ENCODE data around the gene RAD23B.

Gene RAD23B

DNA sequence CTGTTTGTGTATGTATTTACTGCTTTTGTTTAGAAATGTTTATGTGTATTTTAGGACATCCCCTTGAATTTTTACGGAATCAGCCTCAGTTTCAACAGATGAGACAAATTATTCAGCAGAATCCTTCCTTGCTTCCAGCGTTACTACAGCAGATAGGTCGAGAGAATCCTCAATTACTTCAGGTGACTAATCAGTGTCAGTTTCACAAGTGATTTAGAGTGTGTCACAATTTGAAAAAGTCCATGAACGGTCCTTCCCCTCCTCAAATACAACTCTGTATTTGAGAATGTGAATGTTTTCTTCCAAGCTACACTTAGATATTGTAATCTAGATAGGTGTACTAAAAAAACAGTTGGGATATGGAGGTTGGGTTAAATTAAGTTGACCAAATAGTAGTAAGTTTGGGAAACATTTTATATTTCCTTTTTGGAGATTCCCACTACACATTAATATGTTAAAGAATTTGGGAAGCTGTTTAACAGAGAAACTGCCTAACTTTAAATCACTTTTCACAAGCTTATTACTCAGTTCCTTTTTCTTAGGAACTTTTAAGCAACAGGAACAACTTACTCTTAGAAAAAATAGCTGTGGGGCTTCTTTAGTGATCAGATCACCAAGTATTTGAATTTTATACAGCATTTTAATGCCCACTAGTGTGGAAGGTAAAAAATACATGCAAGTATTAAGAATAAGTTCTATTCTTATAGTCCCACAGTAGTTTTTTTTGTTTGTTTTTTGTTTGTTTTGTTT, 40.9 kb downstream of the RAD23B start:
- no peak overlapping the region for H3K4me3 ChIP-seq (ENCODE audit: low read length)
- TF ChIP-seq ZNF274 (IDR thresholded peaks at IDR 0.05; ENCODE audit: low read depth, low read length): no peak

DNA sequence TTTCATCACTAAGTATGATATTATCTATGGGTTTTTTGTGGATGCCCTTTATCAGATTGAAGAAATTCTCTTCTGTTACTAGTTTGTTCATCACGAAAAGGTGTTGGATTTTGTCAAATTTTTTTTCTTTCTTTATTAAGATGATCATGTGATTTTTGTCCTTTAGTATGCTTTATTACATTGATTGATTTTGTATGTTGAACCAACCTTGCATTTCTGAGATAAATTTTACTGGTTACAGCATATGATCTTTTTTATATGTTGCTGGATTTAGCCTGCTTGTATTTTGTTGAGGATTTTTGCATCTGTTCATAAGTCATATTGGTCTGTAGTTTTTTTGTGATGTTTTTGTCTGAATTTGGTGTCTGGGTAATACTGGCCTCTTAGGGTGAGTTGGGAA, 42.8 kb downstream of the RAD23B start:
- TF ChIP-seq ZNF274 (IDR thresholded peaks at IDR 0.05; ENCODE audit: low read depth, low read length): no peak
- no peak overlapping the region for H3K4me3 ChIP-seq (ENCODE audit: low read length)

DNA sequence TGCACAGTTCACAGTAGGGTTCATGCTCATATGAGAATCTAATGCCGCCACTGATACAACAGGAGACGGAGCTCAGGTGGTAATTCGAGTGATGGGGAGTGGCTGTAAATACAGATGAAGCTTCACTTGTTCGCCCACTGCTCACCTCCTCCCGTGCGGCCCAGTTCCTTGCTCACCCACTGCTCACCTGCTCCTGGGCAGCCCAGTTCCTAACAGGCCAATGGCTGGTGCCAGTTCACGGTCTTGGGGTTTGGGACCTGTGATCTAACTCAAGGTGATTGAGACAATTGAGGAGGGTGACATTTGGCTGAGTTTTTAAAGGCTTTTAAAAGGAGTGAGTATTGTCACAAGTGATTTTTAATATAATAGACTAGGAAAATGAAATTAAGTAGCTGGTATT, 45.4 kb downstream of the RAD23B start:
- no peak for TF ChIP-seq ZNF274 (IDR thresholded peaks at IDR 0.05; ENCODE audit: low read depth, low read length)
- H3K4me3 ChIP-seq (ENCODE audit: low read length): no peak overlapping the region

GRCh38 chr9:107330420-107330819, 47.3 kb downstream of the RAD23B start:
- no peak for TF ChIP-seq ZNF274 (IDR thresholded peaks at IDR 0.05; ENCODE audit: low read depth, low read length)
- H3K4me3 ChIP-seq (ENCODE audit: low read length): no peak overlapping the region

GRCh38 chr9:107332883-107333282, 49.8 kb downstream of the RAD23B start:
- no peak for TF ChIP-seq ZNF274 (IDR thresholded peaks at IDR 0.05; ENCODE audit: low read depth, low read length)
- no peak overlapping the region for H3K4me3 ChIP-seq (ENCODE audit: low read length)

GRCh38 chr9:107333363-107333762, 50.3 kb downstream of the RAD23B start:
- H3K4me3 ChIP-seq (ENCODE audit: low read length): no peak overlapping the region
- TF ChIP-seq ZNF274 (IDR thresholded peaks at IDR 0.05; ENCODE audit: low read depth, low read length): no peak

DNA sequence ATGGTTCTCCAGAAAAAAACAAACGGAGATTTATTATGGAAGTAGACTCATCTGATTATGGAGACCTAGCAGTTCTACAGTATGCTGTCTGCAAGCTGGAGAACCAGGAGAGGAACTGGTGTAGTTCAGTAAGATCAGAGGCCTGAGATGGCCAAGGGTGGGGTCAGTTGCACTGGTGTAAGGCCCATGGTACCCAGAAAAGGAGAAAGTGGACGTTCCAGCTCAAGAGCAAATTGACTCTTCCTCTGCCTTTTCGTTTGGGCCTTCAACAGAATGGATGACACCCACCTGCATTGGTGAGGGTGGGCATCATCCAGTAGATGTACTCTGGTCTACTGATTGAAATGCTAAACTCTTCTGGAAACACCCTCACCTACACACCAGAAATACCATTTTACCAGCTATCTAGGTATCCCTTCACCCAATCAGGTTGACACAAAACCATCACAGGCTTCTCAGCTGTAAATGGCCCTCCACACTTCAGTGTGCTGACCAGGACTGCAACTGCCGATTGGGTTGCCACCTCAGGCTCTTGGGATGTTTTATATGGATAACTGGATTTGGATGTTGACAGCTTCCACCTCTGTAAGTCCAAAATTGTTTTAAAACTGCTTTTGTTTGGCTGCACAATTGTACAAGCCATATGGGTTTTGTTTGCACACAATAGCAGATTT, 51.2 kb downstream of the RAD23B start:
- TF ChIP-seq ZNF274 (IDR thresholded peaks at IDR 0.05; ENCODE audit: low read depth, low read length): no peak
- H3K4me3 ChIP-seq (ENCODE audit: low read length): no peak overlapping the region

GRCh38 chr9:107335331-107335730, 52.3 kb downstream of the RAD23B start:
- TF ChIP-seq ZNF274 (IDR thresholded peaks at IDR 0.05; ENCODE audit: low read depth, low read length): no peak
- no peak overlapping the region for H3K4me3 ChIP-seq (ENCODE audit: low read length)

- TF ChIP-seq ZNF274 (IDR thresholded peaks at IDR 0.05; ENCODE audit: low read depth, low read length): no peak
- no peak overlapping the region for H3K4me3 ChIP-seq (ENCODE audit: low read length)
Measured at GRCh38 chr9:107336718-107337360, 53.8 kb downstream of the RAD23B start.

DNA sequence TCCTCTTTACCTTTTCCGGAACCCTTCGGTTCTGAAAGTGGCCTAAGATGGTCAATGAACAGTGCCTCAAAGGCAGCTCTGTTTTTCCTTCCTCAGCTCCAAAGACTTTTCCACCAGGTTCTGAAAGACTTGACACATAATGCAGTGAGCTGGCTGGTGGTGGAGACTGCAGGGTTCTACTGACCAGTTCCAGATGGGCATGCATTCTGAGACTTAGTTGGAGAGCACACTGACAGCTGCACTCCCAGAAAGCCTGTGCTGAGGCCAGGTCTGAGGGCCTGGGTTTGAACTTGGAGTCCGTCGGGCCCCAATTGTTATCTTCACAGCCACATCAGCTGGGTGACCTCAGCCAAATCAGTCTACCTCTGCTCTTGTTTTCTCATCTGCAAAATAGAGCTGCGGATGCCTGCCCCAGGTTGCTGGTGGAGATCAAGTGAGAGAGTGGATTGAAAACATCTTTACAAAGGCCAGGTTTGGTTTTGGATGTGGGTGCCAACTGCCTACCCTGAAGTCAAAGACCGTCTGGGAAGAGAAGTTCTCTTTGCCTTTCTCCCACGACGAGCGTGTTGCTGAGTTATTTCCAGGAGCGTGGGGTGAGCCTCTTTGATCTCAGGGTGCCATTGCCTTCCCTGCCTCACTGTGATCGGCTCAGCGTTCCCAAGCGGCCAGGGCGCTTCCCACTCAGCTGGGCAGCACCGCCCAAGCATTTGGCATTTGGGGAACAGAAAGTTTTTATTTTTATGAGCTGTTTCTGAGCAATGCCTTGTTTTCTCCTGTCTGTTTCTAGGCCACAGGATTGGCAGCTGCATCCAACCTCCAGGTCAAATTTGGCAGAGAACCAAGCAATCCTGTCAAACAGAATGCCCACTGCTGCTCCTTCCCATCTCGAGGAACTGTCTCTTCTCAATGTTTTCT, 54.9 kb downstream of the RAD23B start:
- TF ChIP-seq ZNF274 (IDR thresholded peaks at IDR 0.05; ENCODE audit: low read depth, low read length): no peak
- H3K4me3 ChIP-seq (ENCODE audit: low read length): no peak overlapping the region

DNA sequence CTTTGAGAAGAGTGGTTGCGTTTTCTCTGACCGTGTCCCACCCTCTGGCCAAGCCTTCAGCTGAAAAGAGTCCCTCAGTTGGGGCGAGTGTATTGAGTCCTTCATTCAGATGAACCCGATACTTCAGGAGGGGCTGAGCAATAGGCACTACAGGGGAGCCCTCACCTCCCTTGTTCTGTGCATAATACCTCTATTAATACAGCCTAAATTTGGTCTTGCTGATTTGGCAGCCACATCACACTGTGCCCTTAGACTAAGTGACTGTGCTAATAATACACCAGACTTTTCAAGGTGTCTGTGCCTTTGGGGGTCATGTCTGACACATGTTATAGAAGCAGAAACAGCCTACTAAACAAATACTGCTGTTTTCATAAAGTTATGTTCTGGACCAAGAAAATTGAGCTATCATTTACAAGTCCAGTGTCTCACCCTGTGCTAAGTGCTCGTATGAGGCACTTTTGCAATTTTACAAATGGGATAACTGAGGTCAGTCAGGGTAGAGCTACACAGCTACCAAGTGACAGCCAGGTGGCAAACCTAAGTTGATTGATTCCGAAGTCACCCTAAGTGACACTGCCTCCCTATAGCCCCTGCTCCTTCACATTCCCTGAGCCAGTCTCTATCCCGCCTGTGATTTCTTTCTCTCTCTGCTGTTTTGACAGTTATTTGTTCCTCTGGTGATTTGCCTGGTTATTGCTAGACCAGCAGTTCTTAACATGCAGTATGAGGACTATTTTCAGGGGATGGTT, 56.0 kb downstream of the RAD23B start:
- H3K4me3 ChIP-seq (ENCODE audit: low read length): no peak overlapping the region
- TF ChIP-seq ZNF274 (IDR thresholded peaks at IDR 0.05; ENCODE audit: low read depth, low read length): no peak

DNA sequence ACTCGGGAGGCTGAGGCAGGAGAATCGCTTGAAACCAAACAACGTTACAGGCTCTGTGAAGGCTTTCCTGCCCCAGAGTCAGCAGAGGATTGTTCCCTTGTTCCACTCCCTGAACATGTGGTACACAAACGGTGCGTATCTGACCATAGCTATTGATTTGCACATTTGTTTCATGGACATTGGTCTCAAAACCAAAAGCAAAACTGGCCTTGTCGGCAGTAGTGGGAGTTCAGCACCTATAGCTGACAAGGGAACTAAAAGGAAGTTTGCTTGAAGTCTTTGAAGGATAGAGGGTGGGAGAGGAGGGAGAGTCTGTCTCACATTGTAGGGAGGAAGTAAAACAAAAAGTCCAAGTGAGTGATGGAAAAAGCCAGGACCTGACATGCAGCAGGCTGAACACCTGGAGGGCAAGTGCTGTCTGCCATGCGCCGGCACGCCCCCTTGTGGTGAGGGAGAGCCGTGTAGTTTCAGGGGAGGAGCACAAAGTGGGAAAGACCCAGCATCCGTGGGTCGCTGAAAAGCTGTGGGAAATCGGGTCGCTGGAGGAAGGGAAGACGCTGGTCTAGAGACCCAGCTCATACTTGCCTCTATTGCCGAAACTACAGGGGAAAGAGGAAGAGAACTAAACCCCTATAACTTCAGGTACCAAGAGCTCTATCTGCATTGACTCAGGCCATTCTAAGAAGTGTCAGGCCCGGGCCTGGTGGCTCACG, 58.0 kb downstream of the RAD23B start:
- no peak overlapping the region for H3K4me3 ChIP-seq (ENCODE audit: low read length)
- TF ChIP-seq ZNF274 (IDR thresholded peaks at IDR 0.05; ENCODE audit: low read depth, low read length): no peak
